Left cardiac atrium (tissue), 4 donors: Measurements from ENCODE around the gene IYD. TPM values are rescaled to one million over a fixed set of nuclear protein-coding genes. Genes with fewer than 3 reads are reported as not detected.

ENCODE experiments used
- ATAC-seq, 2 donors: fragments of 200-7000 bp; cut with Tn5 transposase; one replicate each; pipeline ENCODE4 v1.9.1; 2020; ENCODE audit warnings: mild to moderate bottlenecking in 2 of 2, moderate library complexity in 2 of 2
- DNase-seq: peaks from one replicate; pipeline ENCODE4 v3.0.0-alpha.2; 2020
- intact Hi-C, 2 donors: fragments of 100-400 bp; cut with DNase I; formaldehyde crosslinking; loops; one replicate each; pipeline versions ENCODE4 v1.14.1 to v1.15.1; 2022 to 2023
- total RNA-seq, 2 donors: library from RNA; stranded (reverse); fragmentation: NEBNext Ultra II Directional; extraction: Animal tissue kit (Norgen Biotek cat#: 25700); gene quantifications; one replicate each; pipeline ENCODE4 v1.2.1, GENCODE V29; 2021
- donor health status: DM: no; HTN: yes; CAD: no.
- donor health status: DM: no; HTN: yes; CAD: no; lungs with severe emphysema.
- donor health status: DM: yes; HTN: yes; CAD: no.
- donor health status: Dilated cardiomyopathy.

Gene IYD
- total RNA-seq, 2 donors from 2014 or later, result not detected

- intact Hi-C loops, result no loop called here
- ATAC-seq (peak; percentile 70 to 86), DNase-seq (peak; percentile 53)
Measured at GRCh38 chr6:150452428-150453243, 83.8 kb downstream of the IYD start.

- intact Hi-C loops, result no loop called here
- no peak for DNase-seq
- no peak for ATAC-seq
Measured at GRCh38 chr6:150453357-150453756, 84.5 kb downstream of the IYD start.

Other genes starting within 250 kb of the IYD start
- 100 to 1,000 TPM in 1 of 2 donors, 10 to 100 TPM in 1; 94.9 to 114 TPM for gene PPP1R14C, start 226.0 kb upstream of the IYD start, total RNA-seq
- gene PLEKHG1, start 230.9 kb downstream of the IYD start, total RNA-seq, result 10 to 100 TPM in 1 of 2 donors, 1 to 10 TPM in 1; 9.3 to 25.1 TPM